H9 (cell line): Measurements from ENCODE around the gene G3BP1. TPM values are rescaled to one million over a fixed set of nuclear protein-coding genes. Genes with fewer than 3 reads are reported as not detected.
"Not testable (repeated sequence)": the region's sequence is repeated elsewhere in the genome, so short reads cannot be mapped to it uniquely, and the experiment has no call there.

Source experiments
- DNase-seq: peaks from one replicate; pipeline ENCODE4 v3.0.0-alpha.2; 2017
- H2AFZ ChIP-seq: one replicate; pipeline ENCODE4 v1.6.1; 2013; ENCODE audit warnings: mild to moderate bottlenecking, low read length, control low read depth, moderate library complexity
- H2AK5ac ChIP-seq: 2 replicates; pipeline ENCODE4 v1.6.1; 2013; ENCODE audit warnings: low read length, control low read depth, mixed read lengths; ENCODE audit not compliant: insufficient read length
- H2BK120ac ChIP-seq: one replicate; pipeline ENCODE4 v1.6.1; 2013; ENCODE audit warnings: low read depth, mild to moderate bottlenecking, low read length, control low read depth, inconsistent platforms; ENCODE audit not compliant: poor library complexity, severe bottlenecking
- H2BK12ac ChIP-seq: 2 replicates; pipeline ENCODE4 v1.6.1; 2013; ENCODE audit warnings: low read length, control low read depth, mixed read lengths, low read depth; ENCODE audit not compliant: insufficient read length
- H2BK15ac ChIP-seq: 2 replicates; pipeline ENCODE4 v1.6.1; 2013; ENCODE audit warnings: low read depth, low read length, control low read depth
- H2BK20ac ChIP-seq: one replicate; pipeline ENCODE4 v1.6.1; 2013; ENCODE audit warnings: low read depth, mild to moderate bottlenecking, low read length, control low read depth, inconsistent platforms; ENCODE audit not compliant: poor library complexity, severe bottlenecking
- H2BK5ac ChIP-seq: 2 replicates; pipeline ENCODE4 v1.6.1; 2013; ENCODE audit warnings: low read length, control low read depth, mixed read lengths; ENCODE audit not compliant: insufficient read length
- H3K14ac ChIP-seq: 2 replicates; pipeline ENCODE4 v1.6.1; 2013; ENCODE audit warnings: low read length, control low read depth; ENCODE audit not compliant: insufficient read depth
- H3K18ac ChIP-seq: 2 replicates; pipeline ENCODE4 v1.6.1; 2013; ENCODE audit warnings: low read depth, mild to moderate bottlenecking, mixed read lengths, low read length, control low read depth; ENCODE audit not compliant: insufficient read length
- H3K23ac ChIP-seq: 2 replicates; pipeline ENCODE4 v1.6.1; 2013; ENCODE audit warnings: low read length, control low read depth, mixed read lengths, low read depth; ENCODE audit not compliant: insufficient read length
- H3K23me2 ChIP-seq: 2 replicates; pipeline ENCODE4 v1.6.1; 2013; ENCODE audit warnings: low read depth, mild to moderate bottlenecking, mixed read lengths, low read length, control low read depth; ENCODE audit not compliant: insufficient read length, poor library complexity, severe bottlenecking
- H3K27ac ChIP-seq: 2 replicates; pipeline ENCODE4 v1.5.1; 2013; ENCODE audit warnings: low read length, control low read depth, mixed read lengths, low read depth; ENCODE audit not compliant: insufficient read length
- H3K27me3 ChIP-seq: 2 replicates; pipeline ENCODE4 v1.6.1; 2013; ENCODE audit warnings: low read length, control low read depth, inconsistent platforms; ENCODE audit not compliant: insufficient read depth
- H3K4ac ChIP-seq: 2 replicates; pipeline ENCODE4 v1.6.1; 2013; ENCODE audit warnings: low read depth, mild to moderate bottlenecking, control low read depth, inconsistent platforms, low read length, moderate library complexity
- H3K4me1 ChIP-seq: 2 replicates; pipeline ENCODE4 v1.6.1; 2013; ENCODE audit warnings: low read length, control low read depth, inconsistent platforms; ENCODE audit not compliant: insufficient read depth
- H3K4me2 ChIP-seq: 2 replicates; pipeline ENCODE4 v1.6.1; 2013; ENCODE audit warnings: low read length, control low read depth, mixed read lengths; ENCODE audit not compliant: insufficient read length, insufficient read depth
- H3K56ac ChIP-seq: 2 replicates; pipeline ENCODE4 v1.6.1; 2013; ENCODE audit warnings: low read depth, mild to moderate bottlenecking, mixed read lengths, low read length, control low read depth; ENCODE audit not compliant: insufficient read length
- H3K79me1 ChIP-seq: 2 replicates; pipeline ENCODE4 v1.6.1; 2013; ENCODE audit warnings: low read depth, mild to moderate bottlenecking, moderate library complexity, low read length, control low read depth, inconsistent platforms; ENCODE audit not compliant: insufficient read depth, poor library complexity, severe bottlenecking
- H3K79me2 ChIP-seq: 2 replicates; pipeline ENCODE4 v1.6.1; 2013; ENCODE audit warnings: low read length, control low read depth, inconsistent platforms; ENCODE audit not compliant: insufficient read depth
- H3K9ac ChIP-seq: 2 replicates; pipeline ENCODE4 v1.6.1; 2013; ENCODE audit warnings: low read length, control low read depth, mixed read lengths; ENCODE audit not compliant: insufficient read length; ENCODE audit errors: extremely low read depth
- H3K9me3 ChIP-seq: one replicate; pipeline ENCODE4 v1.6.1; 2013; ENCODE audit warnings: low read depth, low read length, inconsistent platforms; ENCODE audit not compliant: control insufficient read depth
- H3T11ph ChIP-seq: one replicate; pipeline ENCODE4 v1.6.1; 2013; ENCODE audit warnings: mild to moderate bottlenecking, low read length, control low read depth, inconsistent platforms
- H4K20me1 ChIP-seq: one replicate; pipeline ENCODE4 v1.6.1; 2013; ENCODE audit not compliant: control insufficient read depth, insufficient read length, insufficient read depth
- H4K5ac ChIP-seq: 2 replicates; pipeline ENCODE4 v1.6.1; 2013; ENCODE audit warnings: low read depth, mild to moderate bottlenecking, mixed read lengths, low read length, control low read depth; ENCODE audit not compliant: insufficient read length
- H4K8ac ChIP-seq: replicated peaks from 2 replicates; pipeline ENCODE4 v1.6.1; 2013; ENCODE audit warnings: low read length, control low read depth, mixed read lengths, low read depth; ENCODE audit not compliant: insufficient read length
- H4K91ac ChIP-seq: 2 replicates; pipeline ENCODE4 v1.6.1; 2013; ENCODE audit warnings: low read depth, mild to moderate bottlenecking, moderate library complexity, mixed read lengths, low read length, control low read depth; ENCODE audit not compliant: insufficient read length
- H3K27ac Mint-ChIP-seq, 3 experiments: 2 replicates in 2 of 3; 3 replicates in 1 of 3; pipeline ENCODE4 v1.8.0; 2020 to 2021; ENCODE audit warnings: mixed read lengths in 3 of 3, mild to moderate bottlenecking in 1 of 3, moderate library complexity in 1 of 3
- H3K27me3 Mint-ChIP-seq: 2 replicates; pipeline ENCODE4 v1.8.0; 2021; ENCODE audit warnings: low read depth, mild to moderate bottlenecking, moderate library complexity, mixed read lengths
- H3K36me3 Mint-ChIP-seq, 3 experiments: 2 replicates in 2 of 3; 3 replicates in 1 of 3; pipeline ENCODE4 v1.8.0; 2020 to 2021; ENCODE audit warnings: low read depth in 3 of 3, mixed read lengths in 3 of 3; ENCODE audit not compliant: insufficient read depth in 1 of 3
- H3K4me1 Mint-ChIP-seq, 2 experiments: 2 replicates each; pipeline ENCODE4 v1.8.0; 2020; ENCODE audit warnings: mixed read lengths in 2 of 2
- H3K4me3 Mint-ChIP-seq, 2 experiments: 2 replicates in 1 of 2; 3 replicates in 1 of 2; pipeline ENCODE4 v1.8.0; 2020 to 2021; ENCODE audit warnings: mild to moderate bottlenecking in 2 of 2, mixed read lengths in 2 of 2, moderate library complexity in 1 of 2
- H3K9me3 Mint-ChIP-seq, 2 experiments: 2 replicates in 1 of 2; 3 replicates in 1 of 2; pipeline ENCODE4 v1.8.0; 2020; ENCODE audit warnings: mild to moderate bottlenecking in 2 of 2, mixed read lengths in 2 of 2, moderate library complexity in 1 of 2
- WGBS: extraction: QIAGEN DNeasy Blood & Tissue Kit; methylation state at CpG from one replicate; pipeline ENCODE4 v1.1.7; 2013; ENCODE audit warnings: missing lambda C conversion rate, low lambda C conversion rate, mixed read lengths; ENCODE audit not compliant: insufficient read length; ENCODE audit errors: extremely low coverage; 5-methylcytosine and 5-hydroxymethylcytosine counted together
- total RNA-seq: library from RNA; stranded (reverse); gene quantifications from 2 replicates; pipeline ENCODE4 v1.2.1, GENCODE V29; 2021
- TF ChIP-seq, protein P1 (sequence below): fragments of 200-600 bp; sonication (generic); conservative IDR thresholded peaks from 3 replicates; pipeline ENCODE4 v1.8.0; 2021; ENCODE audit warnings: antibody characterized with exemption, mild to moderate bottlenecking

The G3BP1 gene
- total RNA-seq, 1 experiment from 2014 or later, result 439 TPM

DNA sequence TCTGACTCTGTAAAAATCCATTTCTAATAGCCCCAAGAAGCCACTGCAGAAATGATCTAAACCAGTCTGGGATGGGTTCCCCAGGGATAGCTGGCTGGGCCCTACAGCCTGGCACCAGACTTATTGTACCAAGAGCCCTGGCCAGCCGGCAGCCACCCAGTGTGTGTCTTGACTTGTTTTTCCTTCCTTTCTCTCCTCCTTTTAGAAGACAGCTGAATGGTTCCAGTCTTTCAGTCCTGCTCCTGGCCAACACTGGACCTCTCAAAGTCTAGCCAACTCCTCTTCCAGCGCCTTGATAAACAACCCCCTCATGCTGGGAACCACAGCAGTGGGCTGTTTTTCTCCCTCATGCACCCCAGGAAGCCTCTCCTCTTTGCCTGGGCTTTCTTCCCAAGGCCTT lies 47.4 kb upstream of the G3BP1 start:
- Histone ChIP-seq H3K27ac (no peak overlapping the region), H3K27me3 (no peaks in the 10 kb centered on the region), H2AFZ (no peak overlapping the region), H3K4ac (no peak overlapping the region), H3K14ac (no peak overlapping the region), H2BK5ac (no peak overlapping the region), H4K5ac (no peak overlapping the region), H2AK5ac (no peak overlapping the region), H4K20me1 (no peaks in the 10 kb centered on the region), H3K9ac (no peak overlapping the region), H2BK20ac (no peak overlapping the region), H2BK120ac (no peak overlapping the region), H3K23ac (no peak overlapping the region), H2BK12ac (no peak overlapping the region), H3T11ph (no peak overlapping the region), H3K4me1 (peaks cover 7% of the 10 kb centered on the region), H3K56ac (no peak overlapping the region), H3K79me1 (no peaks in the 10 kb centered on the region), H4K91ac (no peak overlapping the region), H3K4me2 (no peak overlapping the region), H3K79me2 (no peaks in the 10 kb centered on the region), H3K23me2 (no peaks in the 10 kb centered on the region), H4K8ac (no peak overlapping the region), H3K18ac (no peak overlapping the region), H3K9me3 (no peaks in the 10 kb centered on the region), H2BK15ac (no peak overlapping the region)
- Mint-ChIP-seq H3K9me3 (peaks cover 12 to 17% of the 10 kb centered on the region in 2 experiments), H3K36me3 (peaks cover 7 to 18% (median 10%) of the 10 kb centered on the region in 3 experiments), H3K27ac (peak overlapping the region in 1 of 3 experiments; percentile 34; a peak in 1 of 7 replicates), H3K27me3 (peaks cover 1% of the 10 kb centered on the region), H3K4me3 (no peak overlapping the region), H3K4me1 (peaks cover 15 to 24% of the 10 kb centered on the region in 2 experiments)
- DNase-seq, result no peak
- no CpG with 5 or more reads among the region's 2 CpGs for WGBS
- TF ChIP-seq, protein P1, sequence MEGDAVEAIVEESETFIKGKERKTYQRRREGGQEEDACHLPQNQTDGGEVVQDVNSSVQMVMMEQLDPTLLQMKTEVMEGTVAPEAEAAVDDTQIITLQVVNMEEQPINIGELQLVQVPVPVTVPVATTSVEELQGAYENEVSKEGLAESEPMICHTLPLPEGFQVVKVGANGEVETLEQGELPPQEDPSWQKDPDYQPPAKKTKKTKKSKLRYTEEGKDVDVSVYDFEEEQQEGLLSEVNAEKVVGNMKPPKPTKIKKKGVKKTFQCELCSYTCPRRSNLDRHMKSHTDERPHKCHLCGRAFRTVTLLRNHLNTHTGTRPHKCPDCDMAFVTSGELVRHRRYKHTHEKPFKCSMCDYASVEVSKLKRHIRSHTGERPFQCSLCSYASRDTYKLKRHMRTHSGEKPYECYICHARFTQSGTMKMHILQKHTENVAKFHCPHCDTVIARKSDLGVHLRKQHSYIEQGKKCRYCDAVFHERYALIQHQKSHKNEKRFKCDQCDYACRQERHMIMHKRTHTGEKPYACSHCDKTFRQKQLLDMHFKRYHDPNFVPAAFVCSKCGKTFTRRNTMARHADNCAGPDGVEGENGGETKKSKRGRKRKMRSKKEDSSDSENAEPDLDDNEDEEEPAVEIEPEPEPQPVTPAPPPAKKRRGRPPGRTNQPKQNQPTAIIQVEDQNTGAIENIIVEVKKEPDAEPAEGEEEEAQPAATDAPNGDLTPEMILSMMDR, result no peak

DNA sequence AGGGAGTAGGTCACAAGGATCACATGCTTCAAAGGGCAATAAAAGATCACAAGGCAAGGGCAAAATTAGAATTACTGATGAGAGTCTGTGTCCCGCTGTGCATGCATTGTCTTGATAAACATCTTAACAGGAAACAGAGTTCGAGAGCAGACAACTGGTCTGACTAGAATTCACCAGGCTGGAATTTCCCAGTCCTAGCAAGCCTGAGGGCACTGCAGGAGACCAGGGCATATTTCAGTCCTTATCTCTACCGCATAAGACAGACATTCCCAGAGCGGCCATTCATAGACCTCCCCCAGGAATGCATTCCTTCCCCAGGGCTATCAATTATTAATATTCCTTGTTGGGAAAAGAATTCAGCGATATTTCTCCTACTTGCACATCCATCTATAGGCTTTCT lies 42.2 kb upstream of the G3BP1 start:
- H3K9ac ChIP-seq, H2BK20ac ChIP-seq, H2BK15ac ChIP-seq, DNase-seq, H3K27ac ChIP-seq, H2BK5ac ChIP-seq, H3K14ac ChIP-seq, H4K8ac ChIP-seq, H3K4ac ChIP-seq, H2BK12ac ChIP-seq, H3K23me2 ChIP-seq, H2BK120ac ChIP-seq, H3K27me3 ChIP-seq, H4K91ac ChIP-seq, H3K9me3 ChIP-seq, H3K56ac ChIP-seq, H2AK5ac ChIP-seq, H3K18ac ChIP-seq, H3K79me2 ChIP-seq, H2AFZ ChIP-seq, H3K23ac ChIP-seq, H3K4me3 Mint-ChIP-seq, H3K4me1 ChIP-seq, H3K4me2 ChIP-seq, H3K79me1 ChIP-seq, H3K27me3 Mint-ChIP-seq, H3T11ph ChIP-seq, H4K20me1 ChIP-seq, H4K5ac ChIP-seq: not testable (repeated sequence)
- Mint-ChIP-seq H3K36me3 (peaks cover 17 to 29% (median 20%) of the 10 kb centered on the region in 3 experiments), H3K4me1 (peaks cover 9 to 16% of the 10 kb centered on the region in 2 experiments), H3K9me3 (peaks cover 27 to 28% of the 10 kb centered on the region in 2 experiments), H3K27ac (peak overlapping the region in 2 of 3 experiments; percentile 61 to 78; a peak in 2 of 7 replicates)
- no CpG with 5 or more reads among the region's 5 CpGs for WGBS
